Posterior vena cava (tissue), 2 donors: Measurements from ENCODE around the gene TPSG1. TPM values are rescaled to one million over a fixed set of nuclear protein-coding genes. Genes with fewer than 3 reads are reported as not detected.
"Not testable (repeated sequence)": the region's sequence is repeated elsewhere in the genome, so short reads cannot be mapped to it uniquely, and the experiment has no call there.

Source experiments
- DNase-seq: peaks from one replicate; pipeline ENCODE4 v3.0.0-alpha.2; 2020; ENCODE audit warnings: low spot score
- intact Hi-C, 2 donors: fragments of 100-400 bp; cut with DNase I; formaldehyde crosslinking; loops; one replicate each; pipeline versions ENCODE4 v1.14.1 to v1.14.2; 2022 to 2023
- long read RNA-seq, 2 donors: library from polyadenylated mRNA; unstranded; transcript quantifications; one replicate each; pipeline ENCODE4 v2.0.0, GENCODE V29; 2020 to 2021
- total RNA-seq, 2 donors: library from RNA; stranded (reverse); fragmentation: NEBNext Ultra II Directional; extraction: Animal tissue kit (Norgen Biotek cat#: 25700); gene quantifications; one replicate each; pipeline ENCODE4 v1.2.1, GENCODE V29; 2021
- donor health status: DM: yes; HTN: yes; CAD: no.
- donor health status: DM: yes; HTN: yes; CAD: no.

TPSG1 gene
- 1 to 10 TPM in 1 of 2 donors, under 1 TPM in 1; 0.52 to 1.3 TPM for total RNA-seq
- long read RNA-seq, donor 1, result 0 reads
- long read RNA-seq, donor 2, result 0 reads

- DNase-seq, result no peak
- intact Hi-C loops, result no loop called here
These were observed at the start of gene TPSG1 for GRCh38 chr16:1225051-1225451. Gene TPSG1 (minus strand): TSS chr16:1225268. CDS start chr16:1225252, 16 bp downstream.

- DNase-seq, result no peak
- intact Hi-C loops, result no loop called here
These were observed 49.7 kb upstream of the TPSG1 start for GRCh38 chr16:1274767-1275166.

- intact Hi-C loops, result no loop called here
- DNase-seq, result no peak
These were observed 48.7 kb upstream of the TPSG1 start for GRCh38 chr16:1273816-1274215.

GRCh38 chr16:1272453-1273198 is 47.6 kb upstream of the TPSG1 start:
- DNase-seq, result no peak
- intact Hi-C loops, result no loop called here

- DNase-seq, intact Hi-C loops: not testable (repeated sequence)
These were observed 46.8 kb upstream of the TPSG1 start for GRCh38 chr16:1271724-1272413.

GRCh38 chr16:1271380-1271723 is 46.3 kb upstream of the TPSG1 start:
- DNase-seq, result no peak
- intact Hi-C loops, result no loop called here

GRCh38 chr16:1269418-1269817 is 44.4 kb upstream of the TPSG1 start:
- intact Hi-C loops, DNase-seq: not testable (repeated sequence)

- intact Hi-C loops, result no loop called here
- no peak for DNase-seq
These were observed 40.8 kb upstream of the TPSG1 start for GRCh38 chr16:1265826-1266225.

GRCh38 chr16:1265090-1265630 is 40.1 kb upstream of the TPSG1 start:
- DNase-seq, result no peak
- intact Hi-C loops, result no loop called here

GRCh38 chr16:1264345-1265089 is 39.4 kb upstream of the TPSG1 start:
- intact Hi-C loops, result no loop called here
- DNase-seq, result no peak

- DNase-seq, result no peak
- intact Hi-C loops, result no loop called here
These were observed 38.7 kb upstream of the TPSG1 start for GRCh38 chr16:1263591-1264344.

GRCh38 chr16:1262846-1263221 is 37.8 kb upstream of the TPSG1 start:
- intact Hi-C loops, result no loop called here
- no peak for DNase-seq

- intact Hi-C loops, result no loop called here
- no peak for DNase-seq
These were observed 37.3 kb upstream of the TPSG1 start for GRCh38 chr16:1262210-1262845.

- DNase-seq, result no peak
- intact Hi-C loops, result no loop called here
These were observed 36.2 kb upstream of the TPSG1 start for GRCh38 chr16:1261131-1261892.

- intact Hi-C loops, result no loop called here
- DNase-seq, result no peak
These were observed 35.1 kb upstream of the TPSG1 start for GRCh38 chr16:1260101-1260680.

- intact Hi-C loops, result no loop called here
- no peak for DNase-seq
These were observed 34.6 kb upstream of the TPSG1 start for GRCh38 chr16:1259760-1260068.

- DNase-seq, result no peak
- intact Hi-C loops, result no loop called here
These were observed 34.1 kb upstream of the TPSG1 start for GRCh38 chr16:1258906-1259759.
